Stimulated activated CD4-positive, alpha-beta T cell treated with anti-CD3 and anti-CD28 coated beads, Interleukin-2, amount 100 ng/mL, for 4 hours (primary cell): ENCODE measurements around the gene TTLL3.

ENCODE experiments used
- DNase-seq: peaks from one replicate; pipeline ENCODE4 v3.0.0-alpha.2; 2020; ENCODE audit warnings: low read depth

TTLL3 gene

DNA sequence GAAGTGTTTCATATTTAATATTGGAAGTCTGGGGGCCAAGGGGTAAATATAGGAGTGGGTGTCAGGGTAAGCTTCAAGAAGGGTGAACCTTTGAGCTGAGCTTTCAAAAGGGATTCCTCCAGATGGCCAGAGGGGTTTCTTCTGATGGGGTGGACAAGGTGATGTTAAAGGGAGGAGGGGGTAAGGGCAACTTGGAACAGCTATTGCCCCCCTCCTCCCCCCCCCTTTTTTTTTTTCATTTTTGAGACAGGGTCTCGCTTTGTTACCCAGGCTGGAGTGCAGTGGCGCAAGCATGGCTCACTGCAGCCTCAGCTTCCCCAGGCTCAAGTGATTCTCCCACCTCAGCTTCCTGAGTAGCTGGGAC is 2.1 kb upstream of the TTLL3 start:
- no peak for DNase-seq

DNA sequence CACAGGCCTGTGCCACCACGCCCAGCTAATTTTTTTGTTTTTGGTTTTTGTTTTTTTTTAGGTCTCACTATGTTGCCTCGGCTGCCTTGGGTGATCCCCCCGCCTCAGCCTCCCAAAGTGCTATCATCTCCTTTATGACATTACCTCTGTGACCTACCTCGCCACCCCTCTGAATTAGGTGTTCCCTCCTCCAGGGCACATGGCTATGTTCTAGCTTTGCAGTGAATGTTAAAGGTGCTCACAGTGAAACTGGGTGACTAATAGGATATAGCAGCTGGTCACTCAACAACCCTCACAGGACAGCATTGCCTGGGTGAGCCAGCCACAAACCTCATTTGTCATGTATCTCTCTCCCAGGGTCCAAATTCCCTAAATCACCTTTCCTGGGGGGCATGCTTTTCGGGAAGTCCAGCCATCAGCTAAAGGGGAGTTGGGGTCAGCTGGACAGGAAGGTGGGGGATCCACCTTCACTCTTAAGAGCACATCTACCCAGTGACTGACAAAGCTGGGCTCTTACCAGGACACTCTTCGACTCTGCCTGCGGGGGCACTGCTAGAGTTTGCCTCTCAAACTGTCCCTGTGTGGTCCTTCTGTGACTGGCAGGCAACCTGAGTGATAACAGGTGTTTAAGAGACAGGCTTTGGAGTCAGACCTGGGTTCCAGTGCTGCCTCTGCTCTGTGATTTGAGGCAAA is 1.6 kb upstream of the TTLL3 start:
- DNase-seq, result peak; percentile 25

DNA sequence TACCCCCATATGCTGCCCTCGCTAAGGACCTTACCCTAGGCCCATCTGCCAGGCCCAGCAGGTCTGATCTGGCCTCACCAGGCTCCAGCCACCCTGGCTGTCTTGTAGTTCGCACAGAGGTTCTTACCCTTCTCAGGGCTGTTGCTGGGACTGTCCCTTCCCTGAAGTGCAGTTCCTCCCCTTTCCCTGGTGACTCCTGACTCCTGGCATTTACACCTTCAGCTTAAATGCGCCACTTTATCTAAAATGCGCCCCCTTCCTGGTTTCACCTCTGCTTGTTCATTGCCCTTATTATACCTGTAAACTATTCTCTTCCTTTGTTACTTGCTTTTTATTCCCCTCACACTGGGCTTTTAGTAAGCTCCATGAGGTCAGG is 835 bp upstream of the TTLL3 start:
- no peak for DNase-seq

DNA sequence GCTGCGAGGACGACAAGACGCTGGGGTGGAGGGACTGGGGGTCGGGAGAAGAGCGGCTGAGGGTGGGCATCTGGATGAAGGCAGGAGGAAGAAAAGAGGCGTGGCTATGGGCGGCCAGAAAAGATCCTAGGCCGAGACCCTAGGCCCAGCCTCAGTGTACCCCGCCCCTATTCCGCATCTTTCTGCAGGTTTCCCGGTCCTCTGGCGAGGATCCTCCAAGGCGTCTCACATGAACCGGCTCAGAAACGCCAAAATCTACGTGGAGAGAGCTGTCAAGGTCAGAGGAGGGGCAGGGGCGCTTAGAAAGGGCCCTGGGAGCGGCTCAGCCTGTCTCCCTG is 340 bp downstream of the TTLL3 start:
- no peak for DNase-seq

DNA sequence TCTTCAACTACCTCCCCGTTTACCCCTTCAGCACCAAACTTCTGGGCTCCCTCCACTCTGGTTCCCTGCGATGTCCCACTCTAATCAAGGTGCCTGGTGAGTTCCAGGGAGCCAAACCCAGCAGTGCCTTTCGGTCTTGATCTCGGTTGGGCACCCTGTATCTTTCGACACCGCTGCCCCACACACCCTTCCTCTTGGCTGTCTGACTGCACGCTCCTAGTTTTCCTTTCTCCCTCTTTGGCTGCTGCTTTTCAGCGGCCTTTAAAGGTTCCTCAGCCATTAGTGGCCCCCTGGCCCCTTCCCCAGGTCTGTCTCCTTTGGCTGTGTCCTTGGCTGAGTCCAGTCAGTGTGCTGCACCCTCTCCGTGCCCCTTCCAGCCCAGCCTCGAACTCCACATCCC is 784 bp downstream of the TTLL3 start:
- no peak for DNase-seq

DNA sequence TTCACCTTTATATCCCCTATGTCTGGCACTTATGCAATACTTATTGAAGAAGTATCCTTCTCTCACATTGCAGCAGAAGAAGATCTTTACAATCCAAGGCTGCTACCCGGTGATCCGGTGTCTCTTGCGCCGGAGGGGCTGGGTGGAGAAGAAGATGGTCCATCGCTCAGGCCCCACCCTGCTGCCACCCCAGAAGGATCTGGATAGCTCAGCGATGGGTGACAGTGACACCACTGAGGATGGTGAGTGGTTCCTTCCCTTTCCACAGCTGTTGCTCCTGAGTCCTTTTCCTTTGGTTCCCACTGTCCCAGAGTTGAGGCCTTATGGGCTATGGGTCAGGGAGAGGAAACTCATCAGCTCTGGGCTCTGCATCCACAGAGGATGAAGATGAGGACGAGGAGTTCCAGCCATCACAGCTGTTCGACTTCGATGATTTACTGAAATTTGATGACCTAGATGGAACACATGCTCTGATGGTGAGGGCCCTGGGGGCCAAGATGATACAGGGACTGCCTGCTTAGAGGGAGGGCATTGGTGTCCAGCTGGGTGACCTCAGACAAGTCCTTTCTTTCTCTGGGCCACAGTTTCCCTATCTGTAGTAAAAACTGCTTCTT is 2.9 kb downstream of the TTLL3 start:
- no peak for DNase-seq

DNA sequence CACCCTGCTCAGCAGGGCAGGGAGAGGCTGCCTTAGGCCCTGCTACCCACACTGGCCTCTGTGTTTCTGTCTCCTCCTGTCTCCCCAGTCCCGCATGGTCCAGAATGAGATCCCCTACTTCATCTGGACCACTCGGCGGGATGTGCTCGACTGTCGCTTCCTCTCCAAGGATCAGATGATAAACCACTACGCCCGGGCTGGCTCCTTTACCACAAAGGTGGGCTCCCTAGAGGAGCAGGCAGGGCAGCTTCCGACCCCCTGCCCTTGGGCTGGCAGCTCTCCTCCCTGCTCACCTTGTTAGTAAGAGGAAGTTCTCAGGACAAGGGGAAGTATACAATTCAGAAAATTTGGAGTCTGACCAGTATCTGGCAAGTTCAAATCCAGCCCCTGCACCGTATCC is 5.9 kb downstream of the TTLL3 start:
- DNase-seq, result no peak

DNA sequence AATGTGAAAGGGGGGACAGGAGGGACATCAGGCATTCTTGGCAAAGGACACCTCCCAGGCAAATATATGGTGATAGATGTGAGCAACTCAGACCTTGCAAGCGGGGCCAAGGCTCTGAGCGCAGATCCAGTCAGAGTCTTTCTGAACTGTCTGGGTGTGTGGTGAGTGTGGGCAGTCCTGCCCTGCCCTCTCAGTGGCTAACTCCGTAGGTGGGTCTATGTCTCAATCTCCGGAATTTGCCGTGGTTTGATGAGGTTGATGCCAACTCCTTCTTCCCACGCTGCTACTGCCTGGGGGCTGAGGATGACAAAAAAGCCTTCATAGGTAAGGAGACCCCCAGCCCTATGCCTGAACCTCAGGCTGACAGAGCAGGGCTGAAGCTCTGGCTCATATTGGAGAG is 7.4 kb downstream of the TTLL3 start:
- DNase-seq, result no peak

DNA sequence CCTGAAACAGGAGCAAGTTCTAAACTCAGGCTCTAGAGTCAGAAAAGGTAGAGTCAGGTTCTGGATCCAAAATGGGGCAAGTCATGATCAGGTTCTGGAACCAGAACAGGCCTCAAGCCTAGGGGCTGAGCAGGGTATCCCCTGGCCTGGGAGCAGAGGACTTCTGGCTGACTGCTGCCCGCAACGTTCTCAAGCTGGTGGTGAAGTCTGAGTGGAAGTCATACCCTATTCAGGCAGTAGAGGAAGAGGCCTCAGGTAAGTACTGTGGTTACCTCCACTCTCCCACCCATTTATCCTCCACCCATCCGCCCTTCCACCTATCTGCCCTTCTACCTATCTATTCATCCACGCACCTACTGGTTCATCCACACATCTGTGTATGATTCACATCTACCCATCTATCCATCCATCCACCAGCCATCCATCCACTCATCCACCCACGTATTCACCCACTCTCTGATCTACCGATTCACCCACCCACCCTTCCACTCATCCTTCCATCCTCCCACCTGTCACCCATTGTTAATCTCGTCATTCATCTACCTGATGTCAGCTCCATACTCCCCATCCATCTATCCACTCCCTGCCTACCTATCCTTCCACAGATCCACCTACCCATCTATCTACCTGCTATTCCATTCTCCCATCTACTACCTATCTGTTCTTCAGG is 8.7 kb downstream of the TTLL3 start:
- DNase-seq, result no peak

DNA sequence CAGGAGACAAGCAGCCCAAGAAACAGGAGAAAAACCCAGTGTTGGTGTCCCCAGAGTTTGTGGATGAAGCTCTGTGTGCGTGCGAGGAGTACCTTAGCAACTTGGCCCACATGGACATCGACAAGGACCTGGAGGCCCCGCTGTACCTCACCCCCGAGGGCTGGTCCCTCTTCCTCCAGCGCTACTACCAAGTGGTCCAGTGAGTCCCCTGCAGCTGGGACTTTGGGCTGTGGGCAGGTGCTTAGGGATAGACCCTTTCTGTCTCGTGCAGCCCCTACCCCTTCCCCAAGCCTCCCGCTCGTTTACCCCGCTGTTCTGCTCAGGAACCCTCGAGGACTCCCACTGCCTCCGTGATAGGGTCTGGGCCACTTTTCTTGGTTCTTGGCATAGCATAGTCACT is 10.5 kb downstream of the TTLL3 start:
- DNase-seq, result no peak

DNA sequence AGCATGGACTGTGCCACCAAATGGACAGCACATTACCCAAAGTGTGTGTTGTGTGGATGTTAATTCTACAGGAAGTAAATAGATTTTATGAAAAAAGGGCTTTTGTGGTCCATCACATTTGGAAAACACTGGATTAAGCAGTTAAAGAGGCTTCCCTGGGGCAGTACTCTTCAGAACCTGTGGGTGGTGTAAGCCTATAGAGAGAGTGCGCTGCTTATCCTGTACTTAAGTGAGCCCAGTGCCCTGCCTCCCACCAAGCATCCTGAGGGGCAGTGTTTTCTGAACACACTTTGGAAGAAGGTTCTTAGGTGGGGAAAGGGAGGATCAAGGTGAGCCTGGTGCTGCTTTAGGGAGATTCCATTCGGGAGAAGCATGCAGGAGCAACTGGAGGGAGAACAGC is 10.9 kb downstream of the TTLL3 start:
- DNase-seq, result no peak

DNA sequence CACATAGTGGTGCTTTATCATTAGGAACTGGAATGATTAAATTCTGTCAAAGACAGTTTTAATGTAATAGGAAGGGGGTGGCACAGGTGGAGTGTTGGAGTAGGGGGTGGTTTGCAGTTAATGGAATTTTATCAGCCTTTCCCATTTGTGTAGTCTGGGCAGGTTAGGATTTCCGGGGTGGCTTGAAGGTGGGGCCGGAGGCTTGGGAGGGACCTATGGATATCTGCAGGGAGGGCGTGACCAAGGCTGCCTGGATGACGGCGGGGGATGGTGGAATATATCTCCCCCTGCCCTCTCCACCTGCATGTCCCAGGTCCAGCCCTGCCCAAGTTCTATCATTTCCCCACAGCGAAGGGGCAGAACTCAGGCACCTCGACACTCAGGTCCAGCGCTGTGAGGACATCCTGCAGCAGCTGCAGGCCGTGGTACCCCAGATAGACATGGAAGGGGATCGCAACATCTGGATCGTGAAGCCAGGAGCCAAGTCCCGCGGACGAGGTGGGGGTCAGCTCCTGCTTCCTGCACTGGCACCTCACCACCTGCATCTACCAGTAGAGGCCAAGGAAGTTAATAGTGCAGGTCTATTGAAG is 15.5 kb downstream of the TTLL3 start:
- DNase-seq, result no peak

DNA sequence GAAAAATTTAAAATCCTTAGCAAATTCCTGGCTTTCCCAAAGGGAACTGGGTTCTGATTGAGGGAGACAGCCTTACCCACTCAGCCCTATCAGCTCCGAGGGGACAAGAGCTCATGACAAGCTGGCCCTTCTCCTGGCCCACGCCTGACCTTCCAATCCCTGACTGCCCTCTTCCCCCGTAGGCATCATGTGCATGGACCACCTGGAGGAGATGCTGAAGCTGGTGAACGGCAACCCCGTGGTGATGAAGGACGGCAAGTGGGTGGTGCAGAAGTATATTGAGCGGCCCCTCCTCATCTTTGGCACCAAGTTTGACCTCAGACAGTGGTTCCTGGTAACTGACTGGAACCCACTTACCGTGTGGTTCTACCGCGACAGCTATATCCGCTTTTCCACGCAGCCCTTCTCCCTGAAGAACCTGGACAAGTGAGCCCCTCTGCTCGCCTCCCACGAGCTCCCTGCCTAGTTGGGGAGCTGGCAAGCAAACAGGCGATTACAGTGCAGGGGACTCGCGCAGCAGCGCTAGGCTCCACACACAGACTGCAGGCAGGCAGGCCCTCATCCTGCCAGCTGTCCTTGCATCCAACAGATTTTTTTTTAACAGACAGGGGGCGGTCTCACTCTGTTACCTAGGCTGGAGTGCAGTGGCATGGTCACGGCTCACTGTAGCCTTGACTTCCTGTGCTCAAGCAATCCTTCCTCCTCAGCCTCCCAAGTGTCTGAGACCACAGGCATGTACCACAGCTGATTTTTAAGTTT is 16.9 kb downstream of the TTLL3 start:
- no peak for DNase-seq

DNA sequence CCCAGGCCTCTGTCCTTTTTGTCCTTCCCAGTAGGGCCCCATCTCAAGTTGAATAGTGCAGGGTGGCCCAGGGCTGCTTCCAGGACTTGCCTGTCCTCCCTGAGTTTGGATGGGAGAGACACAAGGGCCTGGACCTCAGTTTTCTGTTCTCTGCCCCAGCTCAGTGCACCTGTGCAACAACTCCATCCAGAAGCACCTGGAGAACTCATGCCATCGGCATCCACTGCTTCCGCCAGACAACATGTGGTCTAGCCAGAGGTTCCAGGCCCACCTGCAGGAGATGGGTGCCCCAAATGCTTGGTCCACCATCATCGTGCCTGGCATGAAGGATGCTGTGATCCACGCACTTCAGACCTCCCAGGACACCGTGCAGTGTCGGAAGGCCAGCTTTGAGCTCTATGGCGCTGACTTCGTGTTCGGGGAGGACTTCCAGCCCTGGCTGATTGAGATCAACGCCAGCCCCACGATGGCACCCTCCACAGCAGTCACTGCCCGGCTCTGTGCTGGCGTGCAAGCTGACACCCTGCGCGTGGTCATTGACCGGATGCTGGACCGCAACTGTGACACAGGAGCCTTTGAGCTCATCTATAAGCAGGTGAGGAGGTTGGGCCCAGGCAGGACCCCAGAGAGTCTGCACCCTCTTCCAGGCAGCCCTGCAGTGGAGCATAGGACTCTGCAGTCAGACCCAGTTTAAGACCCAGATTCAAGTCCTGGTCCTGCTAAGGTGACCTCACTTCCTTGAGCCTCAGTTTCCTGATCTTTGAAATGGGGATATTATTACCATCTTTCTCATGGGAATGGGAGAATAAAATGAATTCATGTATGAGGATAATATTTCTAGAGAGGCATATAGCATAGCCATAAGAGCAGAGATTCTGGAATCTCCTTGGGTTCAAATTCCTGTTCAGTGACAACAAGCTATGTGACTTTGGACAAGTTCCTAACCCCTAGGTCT is 19.0 kb downstream of the TTLL3 start:
- no peak for DNase-seq

DNA sequence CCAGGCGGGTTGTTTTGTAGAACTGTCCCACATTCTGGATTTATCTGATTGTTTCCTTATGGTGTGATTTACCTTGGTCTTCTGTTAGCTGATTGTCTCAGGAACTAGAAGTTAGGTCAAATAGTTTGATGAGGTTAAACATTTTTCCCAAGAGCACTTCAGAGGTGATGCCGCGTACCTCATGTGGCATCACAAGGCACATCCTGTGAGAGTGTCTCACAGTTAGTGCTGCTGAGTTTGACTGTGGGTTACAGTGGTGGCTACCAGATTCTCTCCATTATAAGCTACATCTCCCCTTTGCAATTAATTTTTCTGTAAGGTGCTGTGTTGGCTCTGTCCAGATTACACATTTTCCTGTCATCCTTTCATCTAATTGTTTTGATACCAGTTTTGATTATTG is 21.2 kb downstream of the TTLL3 start:
- DNase-seq, result no peak

DNA sequence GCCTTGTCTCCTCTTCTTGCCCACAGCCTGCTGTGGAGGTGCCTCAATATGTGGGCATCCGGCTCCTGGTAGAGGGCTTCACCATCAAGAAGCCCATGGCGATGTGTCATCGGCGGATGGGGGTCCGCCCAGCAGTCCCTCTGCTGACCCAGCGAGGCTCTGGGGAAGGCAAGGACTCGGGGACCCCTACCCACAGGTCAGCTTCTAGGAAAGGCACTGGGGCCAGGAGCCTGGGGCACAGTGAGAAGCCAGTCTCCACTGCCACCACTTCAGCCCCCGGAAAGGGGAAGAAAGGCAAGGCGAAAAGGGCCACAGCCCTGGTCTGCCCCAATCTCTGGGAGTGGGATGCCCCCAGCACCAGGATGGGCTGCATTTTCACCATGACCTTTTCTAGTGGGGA is 23.0 kb downstream of the TTLL3 start:
- no peak for DNase-seq

DNA sequence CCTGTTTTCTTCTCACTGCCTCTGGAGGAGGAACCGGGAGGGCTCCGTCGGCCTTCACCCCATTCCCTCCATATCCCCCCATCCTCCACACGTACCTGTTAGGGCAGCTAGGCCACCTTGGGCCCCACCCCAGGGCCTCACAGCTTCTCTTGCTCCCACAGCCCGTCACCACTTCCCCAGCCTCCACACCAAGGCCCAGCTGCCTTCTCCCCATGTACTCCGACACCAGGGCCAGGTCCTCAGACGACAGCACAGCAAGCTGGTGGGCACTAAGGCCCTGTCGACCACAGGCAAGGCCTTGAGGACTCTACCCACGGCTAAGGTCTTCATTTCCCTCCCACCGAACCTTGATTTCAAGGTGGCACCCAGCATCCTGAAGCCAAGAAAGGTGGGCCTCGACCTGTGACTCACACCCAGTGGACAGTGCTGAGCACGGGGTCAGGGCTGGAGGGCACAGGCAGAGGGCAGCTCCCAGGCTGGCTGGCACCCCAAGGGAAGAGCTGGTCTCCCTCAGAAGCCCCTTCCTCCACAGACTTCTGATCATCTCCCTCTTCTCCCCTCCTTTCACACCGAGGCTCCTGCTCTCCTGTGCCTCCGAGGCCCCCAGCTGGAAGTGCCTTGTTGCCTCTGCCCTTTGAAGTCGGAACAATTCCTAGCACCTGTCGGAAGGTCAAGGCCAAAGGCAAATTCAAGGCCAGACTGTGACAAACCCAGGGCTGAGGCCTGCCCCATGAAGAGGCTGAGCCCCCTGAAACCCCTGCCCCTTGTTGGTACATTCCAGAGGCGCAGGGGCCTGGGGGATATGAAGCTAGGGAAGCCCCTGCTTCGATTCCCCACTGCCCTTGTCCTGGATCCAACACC is 24.7 kb downstream of the TTLL3 start:
- DNase-seq, result no peak

DNA sequence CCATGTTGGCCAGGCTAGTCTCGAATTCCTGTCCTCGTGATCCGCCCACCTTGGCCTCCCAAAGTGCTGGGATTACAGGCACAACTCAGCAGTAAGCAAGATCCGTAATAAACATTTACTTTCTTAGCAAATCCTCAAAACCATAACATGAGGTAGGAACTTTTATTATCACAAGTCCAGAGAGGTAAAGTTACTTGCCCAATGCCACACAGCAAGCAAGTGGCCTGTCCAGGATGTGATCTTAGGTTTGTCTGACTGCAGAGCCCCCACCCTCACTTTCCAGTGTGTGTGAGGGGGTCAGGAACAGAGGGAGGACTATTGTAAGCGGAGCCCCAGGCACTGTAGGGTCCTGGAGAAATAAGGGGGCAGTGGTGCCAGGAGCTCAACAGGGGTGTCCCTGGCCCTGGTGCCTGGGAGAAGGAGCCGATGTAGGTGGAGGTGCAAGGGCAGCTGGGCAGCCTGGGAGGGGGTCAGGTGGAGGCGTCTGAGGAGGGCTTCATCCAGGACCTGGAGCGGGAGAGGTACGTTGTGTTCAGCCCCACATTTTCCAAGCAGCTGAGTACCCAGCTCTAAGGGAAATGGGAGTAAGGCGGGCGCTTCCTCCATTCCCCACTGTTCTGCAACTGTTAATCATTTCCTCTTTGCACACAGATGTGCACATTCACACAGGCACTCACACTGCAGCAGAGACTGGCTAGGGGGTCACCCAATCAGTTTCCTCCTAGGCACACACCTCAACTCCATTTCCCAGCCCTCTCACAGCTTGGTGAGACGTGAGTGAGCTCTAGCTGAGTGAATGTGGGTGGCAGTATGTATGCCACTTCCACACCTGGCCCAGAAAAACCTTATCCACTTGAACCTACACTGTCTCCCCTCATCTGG is 27.9 kb downstream of the TTLL3 start:
- no peak for DNase-seq

DNA sequence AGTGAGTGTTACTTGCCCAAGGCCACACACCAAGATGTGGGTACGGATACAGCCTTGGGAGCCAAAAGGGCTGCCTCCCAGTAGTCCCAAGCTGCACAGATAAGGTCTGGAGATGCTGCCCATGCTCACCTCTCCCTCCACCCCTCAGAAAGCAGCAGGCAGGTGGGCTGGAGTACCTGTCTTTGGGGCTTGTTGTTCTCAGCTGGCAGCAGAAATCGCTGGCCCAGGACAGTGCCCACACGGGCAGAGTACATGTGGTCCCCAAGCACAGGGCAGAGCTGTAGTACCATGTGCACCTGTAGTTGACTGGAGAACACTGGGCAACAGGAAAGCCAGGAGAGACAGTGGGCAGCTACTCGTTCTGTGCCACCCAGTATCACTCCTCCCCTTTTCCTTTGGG is 28.8 kb downstream of the TTLL3 start:
- no peak for DNase-seq

DNA sequence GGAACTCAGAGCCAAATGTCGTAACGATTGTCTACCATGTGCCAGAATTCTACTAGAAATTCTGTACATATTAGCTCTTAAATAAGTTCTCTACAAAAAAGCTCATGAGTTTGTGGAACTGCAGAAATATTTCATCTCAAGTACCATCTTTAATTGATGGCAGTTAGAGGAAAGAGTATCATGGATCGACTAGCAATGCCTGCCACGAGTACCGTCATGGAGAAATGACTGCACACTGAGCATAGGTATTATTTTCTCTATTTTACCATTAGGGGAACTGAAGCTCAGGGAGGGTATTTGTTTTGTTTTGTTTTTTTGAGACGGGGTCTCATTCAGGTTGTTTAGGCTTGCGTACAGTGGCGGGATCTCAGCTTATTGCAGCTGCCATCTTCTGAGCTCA is 31.0 kb downstream of the TTLL3 start:
- DNase-seq, result no peak
